DLD1 (cell line): ENCODE measurements around the gene FYCO1.

Source experiments
- in situ Hi-C: cut with HindIII; loops from 2 replicates; pipeline ENCODE4 v1.10.0; 2017; ENCODE audit warnings: low sequenced_read_pairs

The FYCO1 gene

DNA sequence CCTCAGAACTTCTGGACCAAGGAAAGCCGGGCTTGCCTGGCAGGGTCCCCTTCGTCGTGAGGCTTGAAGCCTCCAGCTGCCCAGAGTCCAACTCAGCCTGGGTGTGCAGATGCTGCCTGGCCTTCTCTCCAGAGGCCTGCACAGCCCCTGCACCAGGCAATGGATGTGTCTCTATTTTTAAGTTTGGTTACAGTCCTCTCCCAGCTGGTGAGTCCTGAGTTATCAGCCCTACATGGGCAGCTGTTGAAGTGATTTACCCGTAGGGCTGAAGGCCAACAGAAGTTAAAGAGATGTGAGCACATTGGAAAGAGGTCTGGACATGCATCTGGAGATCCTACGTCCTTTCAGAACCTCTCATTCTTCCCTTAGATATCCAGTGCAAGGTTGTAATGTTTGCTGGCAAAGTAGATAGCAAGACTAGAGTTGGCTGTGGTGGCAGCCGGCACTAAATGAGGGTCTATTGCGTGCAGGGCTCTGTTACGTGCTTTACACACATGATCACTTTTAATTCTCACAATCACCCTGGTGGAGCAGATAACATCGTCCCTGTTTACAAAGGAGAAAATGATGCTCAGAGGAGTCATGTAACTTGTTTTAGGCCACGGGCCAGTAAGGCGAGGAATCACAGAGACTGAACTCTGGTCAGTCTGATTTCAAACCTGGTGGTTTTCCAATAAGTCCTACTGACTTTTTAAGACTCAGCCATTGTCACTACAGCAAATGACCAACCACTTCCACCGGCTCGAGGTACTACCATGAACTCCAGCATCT is 9.9 kb downstream of the FYCO1 start:
- in situ Hi-C loops: no loop called here

DNA sequence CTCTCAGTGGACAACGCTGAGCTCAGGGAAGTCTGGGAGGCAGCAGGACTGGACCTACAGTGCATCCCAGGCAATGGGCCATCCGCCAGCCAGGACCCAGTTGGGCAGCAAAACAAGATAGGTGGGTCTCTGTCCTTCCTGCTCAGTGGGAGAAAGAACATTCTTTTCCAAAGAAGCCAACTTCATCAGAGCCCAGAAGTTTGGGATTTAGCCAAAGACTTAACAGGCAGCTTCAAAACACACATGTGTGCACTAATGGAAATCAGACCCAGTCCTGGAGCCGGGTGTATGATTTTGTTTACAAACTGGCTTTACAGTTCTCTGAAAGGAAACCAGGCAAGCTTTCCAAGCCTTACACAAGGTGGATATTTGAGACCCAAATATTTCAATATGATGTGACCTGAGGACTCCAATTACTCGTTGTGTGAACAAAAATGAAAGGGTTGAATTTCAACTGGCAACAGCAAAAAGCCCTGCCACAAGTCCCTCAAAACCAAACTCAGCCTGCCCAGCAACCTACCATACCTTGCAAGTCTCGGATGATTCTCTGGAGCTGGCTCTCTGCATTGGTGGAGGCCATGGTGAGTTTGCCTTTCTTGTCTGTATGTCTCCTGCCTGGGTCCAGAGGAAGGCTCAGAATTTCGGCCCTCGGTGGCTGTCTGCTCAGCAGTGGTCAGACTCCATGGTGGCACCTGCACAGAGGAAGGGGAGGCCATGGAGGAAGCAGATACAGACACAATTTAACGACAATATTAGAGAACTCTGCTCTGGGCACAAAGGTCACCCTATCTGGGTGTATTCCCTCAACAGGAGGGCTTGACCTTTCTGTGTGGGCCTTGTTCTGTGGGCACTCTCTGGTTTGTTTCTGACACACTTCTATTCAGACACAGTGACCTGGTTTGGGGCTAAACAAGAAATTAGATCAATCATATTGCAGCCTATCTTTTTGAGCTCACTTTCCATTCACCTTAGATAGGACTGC is 11.0 kb downstream of the FYCO1 start:
- in situ Hi-C loops: loop anchor here (5.0 kb wide), 1 partner anchor 33 kb away; no protein-coding TSS in a partner anchor

DNA sequence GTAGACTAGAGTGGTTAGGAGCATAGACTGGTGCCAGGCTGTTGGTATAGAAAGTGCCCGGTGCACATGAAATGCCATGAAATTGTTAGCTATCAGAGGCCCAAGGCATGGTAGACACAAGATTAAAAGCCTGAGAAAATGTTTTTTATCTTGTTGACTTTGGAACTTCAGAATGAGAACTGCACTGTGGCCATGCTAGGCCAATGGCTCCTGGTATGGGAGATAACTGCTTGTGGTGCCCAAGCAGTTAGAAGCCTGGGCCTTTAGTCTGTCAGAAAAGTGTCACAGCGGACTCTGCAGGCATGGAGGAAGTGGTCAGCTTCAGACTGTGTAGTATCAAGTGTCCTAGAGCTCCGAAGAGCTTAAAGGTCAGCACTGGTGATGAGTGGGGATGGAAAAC is 11.9 kb downstream of the FYCO1 start:
- in situ Hi-C loops: loop anchor here (5.0 kb wide), 1 partner anchor 34 kb away; no protein-coding TSS in a partner anchor

DNA sequence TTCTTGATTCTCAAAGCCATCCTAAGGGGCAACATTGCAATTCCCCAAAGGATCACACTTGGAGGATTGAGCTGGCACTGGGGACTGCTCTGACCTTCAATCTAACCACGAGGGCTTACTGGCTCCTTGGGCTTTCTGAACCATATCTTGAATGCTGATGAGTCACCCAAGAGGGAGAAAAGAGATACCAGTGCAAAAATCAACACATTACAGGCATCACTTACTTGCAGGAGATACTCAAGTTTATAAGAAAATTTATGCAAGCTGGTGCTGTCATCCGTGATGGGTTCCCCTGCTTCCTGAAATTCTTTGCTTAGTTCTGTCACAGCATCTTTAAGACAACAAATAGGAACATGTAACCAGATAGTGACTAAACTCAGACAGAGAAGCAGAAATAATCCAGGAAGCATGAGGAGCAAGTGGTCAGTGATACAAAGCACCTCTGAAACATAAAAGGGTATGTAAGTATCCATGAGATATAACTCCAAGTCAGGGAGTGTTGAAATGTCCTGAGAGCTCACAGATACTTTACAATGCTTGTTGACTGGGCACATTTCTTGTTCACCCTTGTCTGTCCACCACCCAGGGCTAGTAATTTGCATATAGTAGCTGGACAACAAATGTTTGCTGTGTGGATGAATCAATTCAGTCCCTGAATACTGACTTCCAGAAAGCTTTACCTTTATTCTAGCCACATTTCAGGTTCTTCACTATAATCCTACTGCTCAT is 14.1 kb downstream of the FYCO1 start:
- in situ Hi-C loops: loop anchor here (5.0 kb wide), 1 partner anchor 36 kb away; no protein-coding TSS in a partner anchor

DNA sequence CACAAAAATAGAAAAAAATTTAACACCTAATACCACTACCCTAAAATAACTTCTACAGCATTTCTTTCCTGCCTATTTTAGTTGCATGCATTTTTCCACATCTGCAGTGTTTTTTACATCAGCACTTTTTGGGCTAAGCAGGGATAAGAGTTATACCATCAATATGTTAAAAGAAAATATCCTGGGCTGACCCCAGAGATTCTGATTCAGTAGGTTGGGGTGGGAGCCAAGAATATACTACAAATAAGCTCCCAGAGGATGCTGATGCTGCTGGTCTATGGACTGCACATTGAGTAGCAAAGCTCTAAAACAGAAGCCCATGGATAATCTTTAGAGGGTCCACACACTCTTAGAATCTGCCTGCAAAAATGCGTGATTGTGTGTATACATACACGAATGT is 14.8 kb downstream of the FYCO1 start:
- in situ Hi-C loops: loop anchor here (5.0 kb wide), 1 partner anchor 36 kb away; no protein-coding TSS in a partner anchor

DNA sequence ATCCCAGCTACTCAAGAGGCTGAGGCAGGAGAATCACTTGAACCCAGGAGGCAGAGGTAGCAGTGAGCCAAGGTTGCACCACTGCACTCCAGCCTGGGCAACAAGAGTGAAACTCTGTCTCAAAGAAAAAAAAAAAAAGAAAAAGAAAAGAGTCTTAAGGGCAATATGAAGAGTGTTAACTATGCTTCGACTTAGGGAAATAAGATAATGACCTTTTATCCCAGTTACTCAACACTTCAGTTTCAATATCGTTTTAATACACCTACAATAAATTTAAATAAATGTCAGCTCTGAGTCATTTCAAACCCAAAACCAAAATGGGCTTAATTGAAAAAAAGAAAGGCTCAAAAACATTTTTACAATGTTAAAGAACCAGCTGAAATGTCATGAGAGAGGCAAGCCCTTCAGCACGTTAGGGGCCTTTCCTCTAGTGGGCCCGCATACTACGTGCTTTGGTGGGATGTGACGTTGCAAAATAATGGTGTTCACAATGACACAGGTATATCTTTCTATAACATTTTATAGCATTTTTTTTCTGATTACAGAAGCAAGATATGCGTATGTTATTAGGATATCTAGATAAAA is 15.3 kb downstream of the FYCO1 start:
- in situ Hi-C loops: loop anchor here (5.0 kb wide), 1 partner anchor 37 kb away; no protein-coding TSS in a partner anchor

DNA sequence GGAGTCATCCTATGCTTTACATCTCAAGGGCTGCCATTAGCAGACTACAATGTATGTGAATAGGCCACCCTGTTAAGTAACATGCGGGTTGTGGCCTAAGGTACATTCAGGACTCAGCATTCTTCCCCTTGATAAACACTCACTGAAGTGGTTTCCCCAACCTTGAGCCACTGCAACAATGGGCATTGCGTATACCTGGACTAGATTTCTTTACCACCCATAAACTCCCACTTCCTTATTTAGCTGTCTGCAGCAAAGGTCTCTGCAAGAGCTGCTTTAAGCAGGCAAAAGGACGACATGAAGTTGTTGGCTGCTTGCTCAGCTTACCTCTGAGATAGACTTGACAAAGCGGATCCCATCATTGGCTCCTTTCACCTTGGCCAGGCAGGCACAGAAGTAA is 16.2 kb downstream of the FYCO1 start:
- in situ Hi-C loops: no loop called here

DNA sequence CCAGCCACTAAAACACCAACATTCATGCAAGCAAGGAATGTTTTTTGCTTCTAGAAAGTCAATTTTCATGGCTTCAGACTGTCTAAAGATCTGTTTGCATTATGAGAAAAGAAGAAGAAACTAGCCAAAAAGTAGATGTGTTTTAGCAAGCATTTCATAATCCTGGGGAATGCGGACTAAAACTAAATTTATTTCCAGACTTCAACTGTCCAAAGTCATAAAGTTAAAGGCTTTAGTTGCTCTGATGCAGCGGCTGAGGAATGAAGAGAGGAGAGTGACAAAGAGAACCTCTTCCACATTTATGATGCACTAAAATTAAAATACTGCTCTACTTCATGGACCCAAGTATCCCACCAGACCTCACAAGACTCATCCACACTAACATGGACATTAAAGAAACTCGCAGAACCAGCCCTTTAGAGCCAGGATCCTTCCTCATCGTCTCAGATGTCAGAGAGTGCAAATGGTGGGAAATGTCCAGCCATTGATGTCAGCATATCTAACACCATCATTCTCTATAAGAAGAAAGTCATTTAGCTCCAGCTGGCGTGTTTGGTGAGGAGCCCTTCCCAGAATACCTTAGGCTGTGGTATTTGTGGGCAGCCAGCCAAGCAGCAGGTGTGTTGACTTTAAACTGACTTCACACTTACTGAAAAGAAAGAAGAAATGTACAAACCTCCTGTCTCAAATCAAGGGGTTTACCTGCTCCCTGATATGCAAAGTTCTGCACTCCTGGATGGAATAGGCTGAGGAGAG is 17.4 kb downstream of the FYCO1 start:
- in situ Hi-C loops: no loop called here

DNA sequence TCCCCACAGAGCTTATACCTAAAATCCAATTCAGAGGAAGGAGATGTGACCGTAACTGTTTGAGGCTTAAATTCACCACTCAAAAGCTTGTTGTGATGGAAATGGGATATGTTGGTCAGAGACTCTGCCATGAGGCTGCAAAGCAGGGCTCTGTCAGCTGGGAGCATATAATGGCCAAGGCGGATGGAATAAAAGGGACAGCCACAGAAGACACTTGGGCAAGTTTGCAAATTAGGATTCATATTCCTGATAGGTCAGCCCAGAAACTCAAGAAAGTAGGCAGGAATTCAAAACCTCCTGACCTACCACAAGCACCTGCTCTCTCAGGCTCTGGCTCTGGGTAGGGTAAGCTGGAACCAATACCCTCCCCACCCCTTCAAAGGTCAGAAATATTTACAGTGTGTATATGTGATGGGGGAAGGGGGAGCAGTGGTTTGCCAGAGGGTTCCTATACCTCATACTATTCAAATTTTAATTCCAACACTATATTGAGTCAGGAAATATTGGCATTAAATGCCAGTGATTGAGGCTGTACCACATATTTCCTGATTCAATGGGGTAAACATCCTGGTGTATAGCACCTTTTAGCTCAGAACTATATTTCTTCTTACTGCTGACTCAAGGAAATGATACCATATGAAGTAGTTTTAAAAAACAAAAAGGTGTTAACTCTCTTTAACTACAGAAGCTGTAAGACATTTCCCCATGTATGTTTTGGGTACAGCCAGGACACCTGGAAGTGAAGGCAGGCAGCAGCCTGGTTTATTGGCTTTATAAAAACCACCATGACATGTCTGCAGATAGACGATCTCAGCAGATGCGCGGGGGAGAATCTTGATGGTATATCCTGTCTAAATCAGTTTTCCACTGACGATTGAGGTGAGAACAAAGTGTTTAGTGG is 19.2 kb downstream of the FYCO1 start:
- in situ Hi-C loops: no loop called here

DNA sequence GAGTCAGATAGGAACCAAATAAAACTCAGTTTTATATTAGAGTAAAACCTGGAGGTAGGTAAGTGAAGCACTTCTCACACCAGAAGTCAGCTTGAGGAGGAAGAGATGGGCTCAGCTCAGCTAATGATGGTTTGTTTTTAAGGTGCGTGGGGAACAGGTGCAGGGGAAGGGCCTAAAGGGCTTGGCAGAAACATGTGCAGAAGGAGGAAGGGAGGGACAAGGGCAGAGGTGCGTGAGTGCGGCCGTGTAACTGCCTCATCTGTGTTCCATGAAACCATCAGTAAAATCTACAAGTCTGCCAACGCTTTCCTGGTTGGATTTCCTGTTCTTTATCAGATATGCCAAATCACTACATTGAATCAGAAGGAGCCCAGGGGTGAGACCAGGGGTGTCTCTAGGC is 19.9 kb downstream of the FYCO1 start:
- in situ Hi-C loops: no loop called here

DNA sequence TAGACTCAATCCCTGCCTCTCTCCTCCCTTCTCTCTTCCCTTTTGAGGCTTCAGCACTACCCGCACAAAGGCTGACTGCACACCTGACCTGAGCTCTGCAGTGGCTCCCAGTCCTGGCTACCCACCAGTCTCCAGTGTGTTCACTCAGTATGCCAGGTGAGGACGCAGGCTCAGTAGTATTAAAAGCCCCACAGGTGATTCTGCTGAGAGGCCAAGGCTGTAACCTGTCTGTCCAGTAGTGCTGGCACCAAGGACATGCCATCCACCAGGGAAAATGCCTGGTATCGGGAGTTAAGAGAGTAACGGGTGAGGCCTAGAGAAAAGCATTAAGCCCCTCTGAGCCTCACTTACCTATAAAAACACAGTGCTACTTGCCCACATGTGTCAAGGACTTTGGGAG is 20.9 kb downstream of the FYCO1 start:
- in situ Hi-C loops: no loop called here

DNA sequence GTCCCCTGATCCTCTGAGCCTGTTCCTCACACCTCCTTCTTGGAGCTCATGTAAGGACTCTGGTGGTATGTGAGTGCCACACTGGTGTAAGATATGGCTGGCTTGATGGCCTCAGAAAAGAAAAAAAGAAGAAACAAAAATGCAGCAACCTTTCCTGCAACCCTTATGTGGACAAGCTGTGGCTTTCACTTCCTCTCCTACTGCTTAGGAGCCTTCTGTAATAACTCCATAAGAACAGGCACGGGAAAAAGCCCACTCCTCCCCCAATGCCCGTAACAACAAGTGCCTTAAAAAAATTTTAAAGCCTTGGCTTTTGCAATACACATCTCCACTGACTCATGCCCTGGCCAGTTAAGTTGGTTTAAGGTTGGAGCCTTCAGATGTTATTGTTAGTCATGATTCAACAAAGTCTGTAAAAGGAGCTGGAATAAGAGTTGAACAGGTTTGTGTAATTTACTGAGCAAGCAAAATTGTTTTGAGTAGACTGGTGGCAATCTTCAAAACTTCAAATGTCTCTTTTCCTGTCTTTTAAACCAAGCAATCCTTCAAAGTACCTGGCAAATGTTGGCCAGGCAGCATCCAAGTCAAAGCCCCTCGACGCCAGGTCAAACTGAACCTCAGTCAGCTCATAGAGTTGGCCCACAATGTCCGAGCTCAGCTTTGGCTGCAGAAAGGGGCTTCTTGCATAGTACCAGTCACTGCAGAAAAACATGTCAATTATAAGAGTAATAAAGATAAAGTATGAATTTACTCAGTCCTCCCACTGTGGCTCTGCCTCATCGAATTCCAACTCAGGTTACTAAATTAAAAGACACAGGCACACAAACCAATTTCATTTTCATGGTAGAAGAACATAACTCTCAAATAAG is 22.9 kb downstream of the FYCO1 start:
- in situ Hi-C loops: no loop called here

DNA sequence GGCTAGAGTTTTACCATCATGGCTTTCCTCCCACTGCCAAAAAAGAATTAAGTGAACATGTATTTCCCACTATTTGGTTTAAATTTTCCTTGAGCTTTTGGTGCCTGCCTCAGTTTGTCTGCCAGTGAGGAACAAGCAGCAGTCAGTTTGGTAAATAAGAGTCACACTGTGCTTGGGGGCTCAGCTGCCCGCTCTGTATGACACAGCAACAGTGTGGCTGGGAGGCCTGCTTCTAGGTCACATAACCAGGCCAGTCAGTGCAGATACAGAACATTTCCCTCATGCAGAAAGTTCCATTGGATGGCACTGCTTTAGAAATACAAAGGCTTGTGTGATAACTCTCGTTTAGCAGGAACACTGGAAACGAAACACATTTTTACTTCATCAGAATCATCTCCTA is 25.7 kb downstream of the FYCO1 start:
- in situ Hi-C loops: no loop called here

DNA sequence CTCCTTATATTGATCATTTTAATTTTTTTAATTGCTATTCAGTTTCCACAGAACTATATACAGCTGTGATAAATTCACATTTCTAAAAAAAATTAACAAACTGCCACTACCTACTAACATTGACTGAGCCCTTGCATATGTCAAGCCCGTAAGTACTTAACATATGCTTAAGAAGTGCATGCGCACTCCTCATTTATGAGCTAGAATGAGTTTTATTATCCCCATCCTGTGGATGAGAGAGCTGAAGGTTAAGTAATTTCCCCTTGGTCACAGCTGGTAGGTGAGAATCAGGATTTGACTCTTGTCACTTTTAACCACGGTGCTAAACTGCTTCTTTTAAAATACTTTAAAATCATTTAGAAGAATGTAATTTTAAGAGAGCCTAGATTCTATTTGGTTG is 26.5 kb downstream of the FYCO1 start:
- in situ Hi-C loops: no loop called here

DNA sequence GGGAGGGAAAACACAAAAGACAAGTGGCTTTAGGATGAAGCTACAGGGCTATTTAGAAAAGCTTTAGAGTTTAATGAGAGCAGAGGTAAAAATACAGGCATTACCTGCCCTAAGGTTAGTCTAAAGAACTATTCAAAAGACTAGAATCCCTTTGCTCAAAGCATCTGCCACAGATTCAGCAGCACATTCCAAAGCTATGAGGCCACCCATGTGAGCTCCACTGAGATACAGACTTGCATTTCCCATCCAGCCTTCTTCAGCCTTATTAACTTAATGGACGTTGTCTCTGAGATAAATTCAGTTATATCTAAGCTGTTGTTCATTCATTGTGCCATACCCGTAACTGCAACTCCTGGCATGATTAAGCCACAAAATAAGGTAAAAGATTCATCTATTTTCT is 26.9 kb downstream of the FYCO1 start:
- in situ Hi-C loops: no loop called here

DNA sequence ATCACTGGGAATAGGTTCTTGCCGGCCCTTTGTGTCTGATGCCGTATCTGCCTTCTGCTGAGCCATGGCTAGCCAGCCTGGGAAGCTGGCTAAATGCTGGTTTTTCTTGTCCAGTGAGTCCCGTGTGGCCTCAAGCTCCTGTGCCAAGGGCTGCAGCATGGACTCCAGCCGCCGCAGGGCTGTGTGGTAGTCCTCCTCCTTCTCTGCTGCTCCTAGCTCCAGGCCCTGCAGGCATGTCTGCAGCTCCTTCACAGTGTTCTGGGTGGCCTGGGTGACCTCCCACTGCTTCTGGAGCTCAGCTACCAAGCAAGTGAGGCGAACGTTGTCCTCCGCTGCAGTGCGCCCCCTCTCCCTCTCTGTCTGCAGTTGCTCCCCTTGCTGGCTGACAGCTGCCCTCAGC is 27.5 kb downstream of the FYCO1 start:
- in situ Hi-C loops: no loop called here

DNA sequence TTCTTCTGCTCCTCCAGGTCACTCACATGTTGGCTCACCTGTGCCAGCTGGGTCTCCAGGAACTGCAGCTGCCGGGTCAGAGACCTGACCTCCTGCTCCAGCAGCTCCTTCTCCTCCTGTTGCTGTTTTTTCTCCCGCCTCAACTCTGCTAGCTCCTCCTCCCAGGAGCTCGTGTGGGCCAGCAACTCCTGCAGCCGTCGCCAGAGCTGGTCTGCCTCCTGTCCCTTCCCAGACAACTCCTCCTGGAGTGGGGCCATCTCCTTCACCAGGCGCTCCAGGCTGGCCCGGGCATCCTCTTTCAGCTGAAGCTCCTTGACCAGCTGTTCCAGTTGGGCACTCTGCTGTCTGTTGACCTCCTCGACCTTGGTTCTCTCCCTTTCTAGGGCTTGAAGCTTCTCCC is 27.9 kb downstream of the FYCO1 start:
- in situ Hi-C loops: no loop called here
